ENCODE data around the gene BMI1. TPM values are rescaled to one million over a fixed set of nuclear protein-coding genes. Genes with fewer than 3 reads are reported as not detected.

Gene BMI1
- 10 to 100 TPM; 15.8 to 33.9 (median 24.0) TPM for total RNA-seq
- polyA plus RNA-seq: 10 to 100 TPM; 10.6 to 25.1 TPM

DNA sequence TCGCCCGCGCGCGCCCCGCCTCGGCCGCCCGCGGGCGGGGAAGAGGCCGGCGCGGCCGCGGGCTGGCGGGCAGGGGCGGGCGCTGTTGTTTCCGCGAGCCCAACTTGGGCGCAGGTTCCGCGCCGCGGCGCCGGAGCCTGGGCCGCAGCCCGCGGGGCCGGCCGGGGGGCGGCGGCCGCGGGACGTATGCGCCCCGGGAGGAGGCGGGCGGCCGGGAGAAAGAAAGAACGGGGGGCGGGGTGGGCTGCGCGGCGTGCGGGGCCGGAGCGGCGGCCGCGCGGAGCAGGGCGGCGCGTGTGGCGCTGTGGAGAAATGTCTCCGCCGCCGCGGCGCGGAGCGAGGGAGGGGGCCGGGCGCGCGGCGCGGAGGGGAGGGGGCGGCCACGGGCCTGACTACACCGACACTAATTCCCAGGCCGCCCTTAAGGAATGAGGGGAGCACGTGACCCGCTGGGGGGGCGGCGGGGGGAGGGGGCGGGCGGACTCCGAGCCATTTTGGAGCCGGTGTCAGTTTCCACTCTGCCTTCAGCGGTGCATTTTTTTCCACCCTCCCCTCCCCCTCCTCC is at the start of gene BMI1:
Gene BMI1, plus strand, starts transcription at position 509 of the 565 bp plus-strand sequence. CDS start 5,351 bp downstream, outside the sequence.
- peak within 1 kb of the TSS; percentile 75 to 89 (median 85) for H3K4me3 ChIP-seq
- TF ChIP-seq, protein P1, sequence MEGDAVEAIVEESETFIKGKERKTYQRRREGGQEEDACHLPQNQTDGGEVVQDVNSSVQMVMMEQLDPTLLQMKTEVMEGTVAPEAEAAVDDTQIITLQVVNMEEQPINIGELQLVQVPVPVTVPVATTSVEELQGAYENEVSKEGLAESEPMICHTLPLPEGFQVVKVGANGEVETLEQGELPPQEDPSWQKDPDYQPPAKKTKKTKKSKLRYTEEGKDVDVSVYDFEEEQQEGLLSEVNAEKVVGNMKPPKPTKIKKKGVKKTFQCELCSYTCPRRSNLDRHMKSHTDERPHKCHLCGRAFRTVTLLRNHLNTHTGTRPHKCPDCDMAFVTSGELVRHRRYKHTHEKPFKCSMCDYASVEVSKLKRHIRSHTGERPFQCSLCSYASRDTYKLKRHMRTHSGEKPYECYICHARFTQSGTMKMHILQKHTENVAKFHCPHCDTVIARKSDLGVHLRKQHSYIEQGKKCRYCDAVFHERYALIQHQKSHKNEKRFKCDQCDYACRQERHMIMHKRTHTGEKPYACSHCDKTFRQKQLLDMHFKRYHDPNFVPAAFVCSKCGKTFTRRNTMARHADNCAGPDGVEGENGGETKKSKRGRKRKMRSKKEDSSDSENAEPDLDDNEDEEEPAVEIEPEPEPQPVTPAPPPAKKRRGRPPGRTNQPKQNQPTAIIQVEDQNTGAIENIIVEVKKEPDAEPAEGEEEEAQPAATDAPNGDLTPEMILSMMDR (IDR thresholded peaks at IDR 0.05): no peak
- DNase-seq (peak; percentile 79 to 85 (median 83)), ATAC-seq (peak; percentile 65 to 76 (median 68)), FAIRE-seq (no peak)
- intact Hi-C loops (cut with DNase I): no loop called here
- H3K9me3 ChIP-seq: no peaks in the 10 kb centered on the region
- peaks cover 0 to 5% (median 0%) of the 10 kb centered on the region in 4 donors for H3K27me3 ChIP-seq
- 0 to 1% methylated on average over 20 to 84 of the region's 85 CpGs for WGBS, 2 donors
- H3K36me3 ChIP-seq: no peaks in the 10 kb centered on the region
- H3K4me1 ChIP-seq: peaks cover 18 to 30% (median 18%) of the 10 kb centered on the region in 3 donors
- peak within 1 kb of the TSS; percentile 84 to 94 (median 91) for H3K27ac ChIP-seq

DNA sequence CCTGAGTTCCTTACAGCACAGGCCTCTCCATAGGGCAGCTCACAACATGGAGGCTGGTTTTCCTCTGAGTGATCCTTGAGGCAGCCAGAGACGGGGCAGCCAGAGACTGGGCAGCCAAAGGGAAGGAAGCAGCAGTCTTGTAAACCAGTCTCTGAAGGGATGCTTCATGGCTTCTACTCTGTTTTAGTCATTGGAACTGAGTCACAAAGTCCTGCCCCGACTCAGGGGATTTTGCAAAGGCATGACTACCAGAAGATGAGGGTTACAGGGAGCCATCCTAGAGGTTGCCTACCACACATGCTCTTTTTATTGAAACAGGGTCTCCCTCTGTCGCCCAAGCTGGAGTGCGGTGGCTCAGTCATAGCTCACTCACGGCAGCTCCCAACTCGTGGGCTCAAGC is 49.1 kb upstream of the BMI1 start:
- FAIRE-seq: no peak
- WGBS, 2 donors: 80 to 93% methylated on average over 6 of the region's 6 CpGs
- TF ChIP-seq, protein P1 (IDR thresholded peaks at IDR 0.05): no peak
- ATAC-seq: no peak
- H3K4me1 ChIP-seq: no peaks in the 10 kb centered on the region
- H3K27ac ChIP-seq: no peak overlapping the region
- H3K27me3 ChIP-seq: no peaks in the 10 kb centered on the region
- no peaks in the 10 kb centered on the region for H3K9me3 ChIP-seq
- no peak for DNase-seq
- H3K36me3 ChIP-seq: no peaks in the 10 kb centered on the region
- H3K4me3 ChIP-seq: no peak overlapping the region
- intact Hi-C loops (cut with DNase I): no loop called here

DNA sequence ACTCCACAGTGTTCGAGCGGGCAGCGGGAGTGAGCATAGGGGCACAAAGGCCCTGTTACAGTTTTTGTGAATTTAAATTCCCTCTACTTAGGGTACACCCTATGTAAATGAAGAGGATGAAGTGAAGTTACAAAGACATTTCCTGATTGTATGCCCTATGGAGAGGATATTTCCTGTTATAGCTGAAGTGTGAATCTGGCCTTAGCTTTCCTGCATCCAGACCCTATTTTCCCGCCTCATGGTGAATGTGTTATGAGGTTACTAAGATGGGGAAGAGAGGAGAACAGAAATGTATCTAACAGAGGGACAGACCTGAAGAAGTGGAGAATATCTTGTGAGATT is 42.5 kb upstream of the BMI1 start:
- TF ChIP-seq, protein P1 (IDR thresholded peaks at IDR 0.05): no peak
- H3K27me3 ChIP-seq: no peaks in the 10 kb centered on the region
- no peaks in the 10 kb centered on the region for H3K9me3 ChIP-seq
- FAIRE-seq (no peak), DNase-seq (no peak), ATAC-seq (no peak)
- no peaks in the 10 kb centered on the region for H3K4me1 ChIP-seq
- WGBS, 2 donors: 98 to 99% methylated on average over 4 of the region's 4 CpGs
- no peaks in the 10 kb centered on the region for H3K36me3 ChIP-seq
- intact Hi-C loops (cut with DNase I): no loop called here
- H3K4me3 ChIP-seq: no peak overlapping the region
- no peak overlapping the region for H3K27ac ChIP-seq

DNA sequence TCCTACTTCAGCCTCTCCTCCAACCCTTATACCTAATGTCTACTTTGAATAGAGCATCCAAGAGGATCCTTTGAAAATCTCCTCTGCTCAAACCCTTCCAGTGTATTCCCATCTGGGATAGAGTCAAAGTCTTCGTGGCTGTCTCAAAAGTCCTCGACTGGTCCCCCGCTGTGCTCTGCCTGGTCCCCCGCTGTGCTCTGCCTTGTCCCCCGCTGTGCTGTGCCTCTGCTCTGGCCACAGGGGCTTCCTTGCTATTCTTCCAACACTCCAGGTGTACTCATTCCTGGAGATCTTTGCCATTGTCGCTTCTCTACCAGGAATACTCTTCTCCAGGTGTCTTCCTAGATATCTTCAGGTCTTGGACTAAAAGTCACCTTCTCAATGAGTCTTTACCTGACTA is 40.8 kb upstream of the BMI1 start:
- Histone ChIP-seq H3K36me3 (no peaks in the 10 kb centered on the region), H3K27me3 (no peaks in the 10 kb centered on the region), H3K4me3 (no peak overlapping the region), H3K4me1 (no peaks in the 10 kb centered on the region), H3K9me3 (no peaks in the 10 kb centered on the region), H3K27ac (no peak overlapping the region)
- TF ChIP-seq, protein P1 (IDR thresholded peaks at IDR 0.05): no peak
- no peak for DNase-seq
- WGBS, 2 donors: 42 to 47% methylated on average over 6 of the region's 6 CpGs
- no peak for ATAC-seq
- intact Hi-C loops (cut with DNase I): no loop called here
- no peak for FAIRE-seq

DNA sequence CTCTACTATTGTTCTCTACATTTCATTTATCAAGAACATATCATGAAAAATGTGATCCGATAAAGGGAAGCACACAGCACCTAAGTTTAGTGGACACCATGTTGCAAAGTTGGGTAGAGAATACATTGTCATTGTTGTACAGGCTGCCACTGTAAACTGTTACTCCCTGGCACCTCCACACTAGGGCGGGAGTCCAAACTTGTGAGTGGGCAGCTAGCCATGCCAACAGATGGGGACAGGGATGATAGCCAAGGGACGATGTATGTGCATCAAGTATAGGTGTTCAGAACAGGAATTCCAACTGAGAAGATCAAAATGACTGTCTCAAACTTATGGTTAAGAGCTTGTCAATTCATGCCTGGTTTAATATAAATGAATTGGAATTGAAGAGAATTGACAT is 35.8 kb upstream of the BMI1 start:
- Histone ChIP-seq H3K9me3 (no peaks in the 10 kb centered on the region), H3K27ac (no peak overlapping the region), H3K4me3 (no peak overlapping the region), H3K27me3 (no peaks in the 10 kb centered on the region), H3K4me1 (no peaks in the 10 kb centered on the region), H3K36me3 (no peaks in the 10 kb centered on the region)
- WGBS, 2 donors: 48 to 50% methylated on average over 3 of the region's 3 CpGs
- FAIRE-seq (no peak), DNase-seq (peak in 2 of 6 donors; percentile 29 to 34), ATAC-seq (peak in 1 of 4 donors; percentile 29)
- intact Hi-C loops (cut with DNase I): no loop called here
- TF ChIP-seq, protein P1 (IDR thresholded peaks at IDR 0.05): no peak

All from pancreas (tissue), 10 donors.